Lower lobe of right lung (tissue), 2 donors: ENCODE data around the gene PTPRN2. TPM values are rescaled to one million over a fixed set of nuclear protein-coding genes. Genes with fewer than 3 reads are reported as not detected.

ENCODE experiments used
- ATAC-seq, 2 donors: fragments of 200-7000 bp; cut with Tn5 transposase; one replicate each; pipeline ENCODE4 v1.9.1; 2020 to 2022; ENCODE audit warnings: mild to moderate bottlenecking in 2 of 2, moderate library complexity in 2 of 2
- DNase-seq: peaks from one replicate; pipeline ENCODE4 v3.0.0-alpha.2; 2020
- H3K27ac ChIP-seq: fragments of 200-600 bp; one replicate; pipeline ENCODE4 v1.8.0; 2022
- H3K27me3 ChIP-seq: fragments of 200-600 bp; one replicate; pipeline ENCODE4 v1.8.0; 2022; ENCODE audit warnings: low read depth
- H3K36me3 ChIP-seq: fragments of 200-600 bp; one replicate; pipeline ENCODE4 v1.8.0; 2022; ENCODE audit warnings: mild to moderate bottlenecking
- H3K4me1 ChIP-seq: fragments of 200-600 bp; one replicate; pipeline ENCODE4 v1.8.0; 2022
- H3K4me3 ChIP-seq: fragments of 200-600 bp; one replicate; pipeline ENCODE4 v1.8.0; 2022; ENCODE audit warnings: mild to moderate bottlenecking
- H3K9me3 ChIP-seq: fragments of 200-600 bp; one replicate; pipeline ENCODE4 v1.8.0; 2022
- intact Hi-C: fragments of 100-400 bp; cut with DNase I; formaldehyde crosslinking; loops from one replicate; pipeline ENCODE4 v1.11.0; 2022
- total RNA-seq: library from RNA; stranded (reverse); fragmentation: NEBNext Ultra II Directional; extraction: Animal tissue kit (Norgen Biotek cat#: 25700); gene quantifications from one replicate; pipeline ENCODE4 v1.2.1, GENCODE V29; 2021
- TF ChIP-seq, protein P1 (sequence below): fragments of 200-600 bp; IDR thresholded peaks from one replicate; pipeline ENCODE4 v1.8.0; 2022; ENCODE audit warnings: antibody characterized with exemption, mild to moderate bottlenecking
- donor health status: DM: no; HTN: yes; CAD: no; lungs with severe emphysema.

Gene PTPRN2
- total RNA-seq, 1 donor from 2014 or later = 6.8 TPM

DNA sequence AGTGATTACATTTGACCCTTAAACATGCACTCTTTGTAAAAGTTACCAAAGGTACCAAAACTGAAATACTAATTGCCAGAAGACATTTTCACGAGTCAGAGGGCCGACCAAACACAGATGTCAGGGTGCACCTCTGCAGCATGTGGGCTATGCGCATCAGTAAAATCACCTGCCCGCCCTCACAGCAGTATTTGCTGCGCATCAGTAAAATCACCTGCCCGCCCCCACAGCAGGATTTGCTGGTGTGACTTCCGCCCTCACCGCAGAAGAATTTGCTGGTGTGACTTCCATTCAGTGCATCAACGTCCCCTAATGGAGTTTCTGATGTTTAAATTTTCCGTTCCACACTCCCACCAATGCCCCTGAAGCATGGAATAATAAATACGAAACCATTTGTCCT is 202.9 kb downstream of the PTPRN2 start:
- intact Hi-C loops = no loop called here
- Histone ChIP-seq H3K4me1 (no peaks in the 10 kb centered on the region), H3K36me3 (no peaks in the 10 kb centered on the region), H3K27me3 (peaks cover 9% of the 10 kb centered on the region), H3K27ac (no peak overlapping the region), H3K4me3 (no peak overlapping the region), H3K9me3 (peaks cover 4% of the 10 kb centered on the region)
- no peak for DNase-seq
- ATAC-seq = no peak
- TF ChIP-seq, protein P1, sequence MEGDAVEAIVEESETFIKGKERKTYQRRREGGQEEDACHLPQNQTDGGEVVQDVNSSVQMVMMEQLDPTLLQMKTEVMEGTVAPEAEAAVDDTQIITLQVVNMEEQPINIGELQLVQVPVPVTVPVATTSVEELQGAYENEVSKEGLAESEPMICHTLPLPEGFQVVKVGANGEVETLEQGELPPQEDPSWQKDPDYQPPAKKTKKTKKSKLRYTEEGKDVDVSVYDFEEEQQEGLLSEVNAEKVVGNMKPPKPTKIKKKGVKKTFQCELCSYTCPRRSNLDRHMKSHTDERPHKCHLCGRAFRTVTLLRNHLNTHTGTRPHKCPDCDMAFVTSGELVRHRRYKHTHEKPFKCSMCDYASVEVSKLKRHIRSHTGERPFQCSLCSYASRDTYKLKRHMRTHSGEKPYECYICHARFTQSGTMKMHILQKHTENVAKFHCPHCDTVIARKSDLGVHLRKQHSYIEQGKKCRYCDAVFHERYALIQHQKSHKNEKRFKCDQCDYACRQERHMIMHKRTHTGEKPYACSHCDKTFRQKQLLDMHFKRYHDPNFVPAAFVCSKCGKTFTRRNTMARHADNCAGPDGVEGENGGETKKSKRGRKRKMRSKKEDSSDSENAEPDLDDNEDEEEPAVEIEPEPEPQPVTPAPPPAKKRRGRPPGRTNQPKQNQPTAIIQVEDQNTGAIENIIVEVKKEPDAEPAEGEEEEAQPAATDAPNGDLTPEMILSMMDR = no peak

DNA sequence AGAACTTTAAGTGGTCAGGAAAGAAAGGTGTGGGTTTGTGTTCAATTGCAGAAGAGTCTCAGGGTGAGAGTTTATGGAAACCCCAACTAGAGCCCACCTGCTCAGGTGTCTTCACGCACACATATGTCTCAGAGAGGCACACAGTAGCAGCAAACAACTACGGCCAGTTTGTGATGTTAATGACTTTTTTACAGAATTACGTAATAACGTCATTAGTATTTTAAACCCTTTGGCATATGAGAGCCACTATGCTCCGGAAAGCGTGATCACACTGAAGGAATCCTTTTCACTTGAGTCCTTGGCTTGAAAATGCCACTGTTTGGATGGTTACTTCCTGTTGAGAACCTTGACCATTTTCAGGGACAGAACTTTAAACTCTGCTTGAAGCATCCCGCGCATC is 204.0 kb downstream of the PTPRN2 start:
- H3K36me3 ChIP-seq = no peaks in the 10 kb centered on the region
- TF ChIP-seq, protein P1 = no peak
- intact Hi-C loops = no loop called here
- peaks cover 9% of the 10 kb centered on the region for H3K27me3 ChIP-seq
- H3K4me3 ChIP-seq = no peak overlapping the region
- peaks cover 4% of the 10 kb centered on the region for H3K9me3 ChIP-seq
- H3K27ac ChIP-seq = no peak overlapping the region
- DNase-seq = no peak
- no peaks in the 10 kb centered on the region for H3K4me1 ChIP-seq
- no peak for ATAC-seq

DNA sequence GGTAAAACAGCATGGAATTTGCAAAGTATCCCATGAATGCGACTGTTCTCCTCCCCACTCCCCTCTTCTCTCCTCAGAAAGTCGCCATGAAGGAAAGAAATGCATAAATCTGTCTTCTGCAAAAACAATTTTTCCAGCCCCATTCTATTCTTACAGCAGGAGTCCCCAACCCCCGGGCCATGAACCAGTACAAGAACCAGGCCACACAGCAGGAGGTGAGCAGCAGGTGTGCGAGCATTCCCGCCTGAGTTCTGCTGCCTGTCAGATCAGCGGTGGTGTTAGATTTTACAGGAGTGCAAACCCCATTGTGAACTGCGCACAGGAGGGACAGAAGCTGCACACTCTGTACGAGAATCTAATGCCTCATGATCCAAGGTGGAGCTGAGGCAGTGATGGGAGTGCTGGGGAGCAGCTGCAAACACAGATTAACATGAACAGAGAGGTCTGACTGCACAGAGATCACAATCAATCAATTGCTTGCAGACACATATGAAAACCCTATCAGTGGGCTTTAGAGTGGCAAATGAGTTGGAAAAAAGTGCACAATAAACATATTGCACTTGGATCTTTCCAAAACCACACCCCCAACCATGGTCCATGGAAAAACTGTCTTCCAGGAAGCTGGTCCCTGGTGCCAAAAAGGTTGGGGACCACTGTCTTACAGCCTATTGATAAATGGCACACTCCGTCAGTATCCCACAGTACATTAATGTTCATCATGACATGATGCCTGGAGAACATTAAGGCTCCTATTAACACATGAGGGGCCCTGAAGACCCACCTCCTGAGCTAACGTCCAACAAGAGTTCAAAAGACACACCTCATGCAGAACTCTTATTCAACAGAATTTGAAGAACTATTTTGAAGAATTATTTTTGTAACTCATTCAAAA is 205.0 kb downstream of the PTPRN2 start:
- H3K27me3 ChIP-seq = peaks cover 9% of the 10 kb centered on the region
- no peaks in the 10 kb centered on the region for H3K36me3 ChIP-seq
- no peak overlapping the region for H3K27ac ChIP-seq
- H3K9me3 ChIP-seq = peaks cover 4% of the 10 kb centered on the region
- TF ChIP-seq, protein P1 = no peak
- H3K4me3 ChIP-seq = no peak overlapping the region
- no peaks in the 10 kb centered on the region for H3K4me1 ChIP-seq
- intact Hi-C loops = no loop called here
- ATAC-seq (no peak), DNase-seq (no peak)

DNA sequence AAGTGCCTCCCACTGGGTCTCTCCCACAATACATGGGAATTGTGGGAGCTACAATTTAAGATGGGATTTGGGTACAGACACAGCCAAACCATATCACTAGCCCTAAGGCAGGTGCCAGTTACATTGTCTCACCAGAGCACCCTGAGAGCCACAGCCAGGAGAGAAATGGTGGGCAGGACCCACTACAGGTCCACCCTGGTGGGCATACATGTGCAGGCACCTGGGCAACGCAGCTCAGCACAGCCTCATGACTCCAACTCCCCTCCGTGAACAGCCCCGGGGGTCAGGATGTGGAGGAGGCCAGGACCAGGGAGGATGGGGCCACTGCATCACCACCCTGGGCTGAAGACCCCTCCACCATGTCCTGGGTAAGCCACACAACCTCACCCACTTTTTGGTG is 205.7 kb downstream of the PTPRN2 start:
- H3K4me1 ChIP-seq = no peaks in the 10 kb centered on the region
- DNase-seq = no peak
- ATAC-seq = no peak
- no peaks in the 10 kb centered on the region for H3K36me3 ChIP-seq
- no peak overlapping the region for H3K27ac ChIP-seq
- peaks cover 7% of the 10 kb centered on the region for H3K27me3 ChIP-seq
- TF ChIP-seq, protein P1 = no peak
- no peak overlapping the region for H3K4me3 ChIP-seq
- H3K9me3 ChIP-seq = peaks cover 4% of the 10 kb centered on the region
- intact Hi-C loops = no loop called here

DNA sequence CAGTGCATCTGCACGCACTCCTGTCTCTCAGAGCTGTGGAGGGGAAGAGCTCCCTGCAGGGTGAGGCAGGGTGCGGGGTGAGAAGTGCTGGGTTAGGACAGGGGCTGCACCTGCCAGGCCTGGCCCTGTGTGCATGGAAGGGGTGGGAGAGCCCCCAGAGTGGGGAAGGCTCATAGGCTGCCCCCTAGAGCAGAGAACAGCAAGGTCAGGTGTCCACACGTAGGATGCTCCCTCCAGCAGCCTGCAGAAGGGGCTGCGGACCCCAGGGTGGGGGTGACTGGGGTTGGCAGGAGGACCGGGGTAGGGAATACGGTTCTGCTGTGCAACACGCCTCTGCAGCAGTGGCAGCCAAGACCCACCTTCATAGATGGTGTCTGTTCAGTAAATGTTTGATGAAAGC is 208.6 kb downstream of the PTPRN2 start:
- no peak overlapping the region for H3K27ac ChIP-seq
- intact Hi-C loops = no loop called here
- H3K27me3 ChIP-seq = no peaks in the 10 kb centered on the region
- no peak for ATAC-seq
- DNase-seq = no peak
- no peak overlapping the region for H3K4me3 ChIP-seq
- no peaks in the 10 kb centered on the region for H3K36me3 ChIP-seq
- H3K4me1 ChIP-seq = no peaks in the 10 kb centered on the region
- TF ChIP-seq, protein P1 = no peak
- peaks cover 4% of the 10 kb centered on the region for H3K9me3 ChIP-seq
